ENCODE data around the gene KCNE2. TPM values are rescaled to one million over a fixed set of nuclear protein-coding genes. Genes with fewer than 3 reads are reported as not detected.

The KCNE2 gene
- total and polyA plus RNA-seq, 2 of the 8 experiments (the other 6 are each of a cell fraction or from before 2014, with no cell fraction given), result 0.09 to 0.37 TPM

DNA sequence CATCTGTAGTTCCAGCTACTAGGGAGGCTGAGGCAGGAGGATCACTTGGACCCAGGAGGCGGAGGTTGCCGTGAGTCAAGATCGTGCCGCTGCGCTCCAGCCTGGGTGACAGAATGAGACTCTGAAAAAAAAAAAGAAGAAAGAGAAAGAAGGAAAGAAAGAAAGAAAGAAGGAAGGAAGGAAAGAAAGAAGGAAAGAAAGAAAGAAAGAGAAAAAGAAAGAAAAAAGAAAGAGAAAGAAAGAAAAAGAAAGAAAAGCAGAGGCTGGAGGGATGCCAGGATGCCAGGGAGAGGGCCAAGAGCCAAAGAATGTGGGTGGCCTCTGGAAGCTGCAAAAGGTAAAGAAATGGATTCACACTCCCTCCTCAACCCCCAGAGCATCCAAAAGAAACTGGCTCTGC, 8.2 kb upstream of the KCNE2 start (continued):
- TF ChIP-seq, protein P1, sequence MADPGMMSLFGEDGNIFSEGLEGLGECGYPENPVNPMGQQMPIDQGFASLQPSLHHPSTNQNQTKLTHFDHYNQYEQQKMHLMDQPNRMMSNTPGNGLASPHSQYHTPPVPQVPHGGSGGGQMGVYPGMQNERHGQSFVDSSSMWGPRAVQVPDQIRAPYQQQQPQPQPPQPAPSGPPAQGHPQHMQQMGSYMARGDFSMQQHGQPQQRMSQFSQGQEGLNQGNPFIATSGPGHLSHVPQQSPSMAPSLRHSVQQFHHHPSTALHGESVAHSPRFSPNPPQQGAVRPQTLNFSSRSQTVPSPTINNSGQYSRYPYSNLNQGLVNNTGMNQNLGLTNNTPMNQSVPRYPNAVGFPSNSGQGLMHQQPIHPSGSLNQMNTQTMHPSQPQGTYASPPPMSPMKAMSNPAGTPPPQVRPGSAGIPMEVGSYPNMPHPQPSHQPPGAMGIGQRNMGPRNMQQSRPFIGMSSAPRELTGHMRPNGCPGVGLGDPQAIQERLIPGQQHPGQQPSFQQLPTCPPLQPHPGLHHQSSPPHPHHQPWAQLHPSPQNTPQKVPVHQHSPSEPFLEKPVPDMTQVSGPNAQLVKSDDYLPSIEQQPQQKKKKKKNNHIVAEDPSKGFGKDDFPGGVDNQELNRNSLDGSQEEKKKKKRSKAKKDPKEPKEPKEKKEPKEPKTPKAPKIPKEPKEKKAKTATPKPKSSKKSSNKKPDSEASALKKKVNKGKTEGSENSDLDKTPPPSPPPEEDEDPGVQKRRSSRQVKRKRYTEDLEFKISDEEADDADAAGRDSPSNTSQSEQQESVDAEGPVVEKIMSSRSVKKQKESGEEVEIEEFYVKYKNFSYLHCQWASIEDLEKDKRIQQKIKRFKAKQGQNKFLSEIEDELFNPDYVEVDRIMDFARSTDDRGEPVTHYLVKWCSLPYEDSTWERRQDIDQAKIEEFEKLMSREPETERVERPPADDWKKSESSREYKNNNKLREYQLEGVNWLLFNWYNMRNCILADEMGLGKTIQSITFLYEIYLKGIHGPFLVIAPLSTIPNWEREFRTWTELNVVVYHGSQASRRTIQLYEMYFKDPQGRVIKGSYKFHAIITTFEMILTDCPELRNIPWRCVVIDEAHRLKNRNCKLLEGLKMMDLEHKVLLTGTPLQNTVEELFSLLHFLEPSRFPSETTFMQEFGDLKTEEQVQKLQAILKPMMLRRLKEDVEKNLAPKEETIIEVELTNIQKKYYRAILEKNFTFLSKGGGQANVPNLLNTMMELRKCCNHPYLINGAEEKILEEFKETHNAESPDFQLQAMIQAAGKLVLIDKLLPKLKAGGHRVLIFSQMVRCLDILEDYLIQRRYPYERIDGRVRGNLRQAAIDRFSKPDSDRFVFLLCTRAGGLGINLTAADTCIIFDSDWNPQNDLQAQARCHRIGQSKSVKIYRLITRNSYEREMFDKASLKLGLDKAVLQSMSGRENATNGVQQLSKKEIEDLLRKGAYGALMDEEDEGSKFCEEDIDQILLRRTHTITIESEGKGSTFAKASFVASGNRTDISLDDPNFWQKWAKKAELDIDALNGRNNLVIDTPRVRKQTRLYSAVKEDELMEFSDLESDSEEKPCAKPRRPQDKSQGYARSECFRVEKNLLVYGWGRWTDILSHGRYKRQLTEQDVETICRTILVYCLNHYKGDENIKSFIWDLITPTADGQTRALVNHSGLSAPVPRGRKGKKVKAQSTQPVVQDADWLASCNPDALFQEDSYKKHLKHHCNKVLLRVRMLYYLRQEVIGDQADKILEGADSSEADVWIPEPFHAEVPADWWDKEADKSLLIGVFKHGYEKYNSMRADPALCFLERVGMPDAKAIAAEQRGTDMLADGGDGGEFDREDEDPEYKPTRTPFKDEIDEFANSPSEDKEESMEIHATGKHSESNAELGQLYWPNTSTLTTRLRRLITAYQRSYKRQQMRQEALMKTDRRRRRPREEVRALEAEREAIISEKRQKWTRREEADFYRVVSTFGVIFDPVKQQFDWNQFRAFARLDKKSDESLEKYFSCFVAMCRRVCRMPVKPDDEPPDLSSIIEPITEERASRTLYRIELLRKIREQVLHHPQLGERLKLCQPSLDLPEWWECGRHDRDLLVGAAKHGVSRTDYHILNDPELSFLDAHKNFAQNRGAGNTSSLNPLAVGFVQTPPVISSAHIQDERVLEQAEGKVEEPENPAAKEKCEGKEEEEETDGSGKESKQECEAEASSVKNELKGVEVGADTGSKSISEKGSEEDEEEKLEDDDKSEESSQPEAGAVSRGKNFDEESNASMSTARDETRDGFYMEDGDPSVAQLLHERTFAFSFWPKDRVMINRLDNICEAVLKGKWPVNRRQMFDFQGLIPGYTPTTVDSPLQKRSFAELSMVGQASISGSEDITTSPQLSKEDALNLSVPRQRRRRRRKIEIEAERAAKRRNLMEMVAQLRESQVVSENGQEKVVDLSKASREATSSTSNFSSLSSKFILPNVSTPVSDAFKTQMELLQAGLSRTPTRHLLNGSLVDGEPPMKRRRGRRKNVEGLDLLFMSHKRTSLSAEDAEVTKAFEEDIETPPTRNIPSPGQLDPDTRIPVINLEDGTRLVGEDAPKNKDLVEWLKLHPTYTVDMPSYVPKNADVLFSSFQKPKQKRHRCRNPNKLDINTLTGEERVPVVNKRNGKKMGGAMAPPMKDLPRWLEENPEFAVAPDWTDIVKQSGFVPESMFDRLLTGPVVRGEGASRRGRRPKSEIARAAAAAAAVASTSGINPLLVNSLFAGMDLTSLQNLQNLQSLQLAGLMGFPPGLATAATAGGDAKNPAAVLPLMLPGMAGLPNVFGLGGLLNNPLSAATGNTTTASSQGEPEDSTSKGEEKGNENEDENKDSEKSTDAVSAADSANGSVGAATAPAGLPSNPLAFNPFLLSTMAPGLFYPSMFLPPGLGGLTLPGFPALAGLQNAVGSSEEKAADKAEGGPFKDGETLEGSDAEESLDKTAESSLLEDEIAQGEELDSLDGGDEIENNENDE (IDR thresholded peaks at IDR 0.05; ENCODE audit: insufficient replicate concordance, low read length), result no peak
- no peak for TF ChIP-seq BCL11A (IDR thresholded peaks at IDR 0.05; ENCODE audit: low read depth in 2 of 2, low read length in 2 of 2)

Measured in H1 (cell line).